Hepatocyte (in vitro differentiated cells): ENCODE results near the gene SBF2. TPM values are rescaled to one million over a fixed set of nuclear protein-coding genes. Genes with fewer than 3 reads are reported as not detected.

Experiments used
- DNase-seq: peaks from one replicate; pipeline ENCODE4 v3.0.0-alpha.2; 2016; ENCODE audit warnings: low spot score
- H2AFZ ChIP-seq: fragments of 200-600 bp; sonication (generic); 2 replicates; pipeline ENCODE4 v1.6.0; 2016; ENCODE audit warnings: antibody characterized with exemption, mild to moderate bottlenecking
- H3K27ac ChIP-seq: fragments of 200-600 bp; sonication (generic); 2 replicates; pipeline ENCODE4 v1.5.1; 2016; ENCODE audit warnings: mild to moderate bottlenecking
- H3K27me3 ChIP-seq: fragments of 200-600 bp; sonication (generic); 2 replicates; pipeline ENCODE4 v1.6.1; 2016
- H3K36me3 ChIP-seq: fragments of 200-600 bp; sonication (generic); replicated peaks from 2 replicates; pipeline ENCODE4 v1.5.1; 2016; ENCODE audit warnings: low read depth; ENCODE audit not compliant: insufficient read depth
- H3K4me1 ChIP-seq: fragments of 200-600 bp; sonication (generic); 2 replicates; pipeline ENCODE4 v1.5.1; 2016; ENCODE audit warnings: mild to moderate bottlenecking, moderate library complexity; ENCODE audit not compliant: insufficient read depth
- H3K4me2 ChIP-seq: fragments of 200-600 bp; sonication (generic); 2 replicates; pipeline ENCODE4 v1.6.0; 2016
- H3K4me3 ChIP-seq: fragments of 200-600 bp; sonication (generic); 2 replicates; pipeline ENCODE4 v1.5.1; 2016; ENCODE audit warnings: mild to moderate bottlenecking
- H3K79me2 ChIP-seq: fragments of 200-600 bp; sonication (generic); 2 replicates; pipeline ENCODE4 v1.6.0; 2017; ENCODE audit warnings: mild to moderate bottlenecking
- H3K9me2 ChIP-seq: fragments of 200-600 bp; sonication (generic); replicated peaks from 2 replicates; pipeline ENCODE4 v1.6.0; 2017; ENCODE audit warnings: mild to moderate bottlenecking; ENCODE audit not compliant: insufficient read depth
- H3K9me3 ChIP-seq: fragments of 200-600 bp; sonication (generic); 2 replicates; pipeline ENCODE4 v1.5.1; 2016; ENCODE audit warnings: low read depth, mild to moderate bottlenecking
- H4K20me1 ChIP-seq: fragments of 200-600 bp; sonication (generic); 2 replicates; pipeline ENCODE4 v1.6.0; 2016; ENCODE audit warnings: mild to moderate bottlenecking; ENCODE audit not compliant: insufficient read depth, poor library complexity, severe bottlenecking
- EZH2 ChIP-seq: fragments of 200-600 bp; sonication (generic); IDR thresholded peaks from 2 replicates; pipeline ENCODE4 v1.6.1; 2016; ENCODE audit warnings: antibody characterized with exemption, mild to moderate bottlenecking, borderline replicate concordance
- EZH2phosphoT487 ChIP-seq: fragments of 200-600 bp; sonication (generic); IDR thresholded peaks from one replicate; pipeline ENCODE4 v1.6.1; 2018; ENCODE audit warnings: antibody characterized with exemption, mild to moderate bottlenecking, low read depth, moderate library complexity; ENCODE audit not compliant: unreplicated experiment, severe bottlenecking
- WGBS: methylation state at CpG from one replicate; pipeline ENCODE4 v1.1.6; 2016; ENCODE audit warnings: low lambda C conversion rate; ENCODE audit errors: missing lambda C conversion rate; 5-methylcytosine and 5-hydroxymethylcytosine counted together
- polyA plus RNA-seq: library from polyadenylated mRNA; unstranded; fragments of >200 nt; fragmentation: Nextera tagmentation; extraction: Ambion mirVana; gene quantifications from 2 replicates; pipeline ENCODE4 v1.2.1, GENCODE V29; 2016
- total RNA-seq: library from RNA; depleted of rRNA; stranded (reverse); fragments of >200 nt; gene quantifications from 2 replicates; pipeline ENCODE4 v1.2.3, GENCODE V29; 2014
- TF ChIP-seq, protein P1 (sequence below): fragments of 200-600 bp; sonication (generic); IDR thresholded peaks from 2 replicates; pipeline ENCODE4 v1.5.1; 2016; ENCODE audit warnings: antibody characterized with exemption, mild to moderate bottlenecking; ENCODE audit not compliant: poor library complexity

SBF2 gene
- total and polyA plus RNA-seq, 2 experiments from 2014 or later, result 25.7 to 83.2 TPM

DNA sequence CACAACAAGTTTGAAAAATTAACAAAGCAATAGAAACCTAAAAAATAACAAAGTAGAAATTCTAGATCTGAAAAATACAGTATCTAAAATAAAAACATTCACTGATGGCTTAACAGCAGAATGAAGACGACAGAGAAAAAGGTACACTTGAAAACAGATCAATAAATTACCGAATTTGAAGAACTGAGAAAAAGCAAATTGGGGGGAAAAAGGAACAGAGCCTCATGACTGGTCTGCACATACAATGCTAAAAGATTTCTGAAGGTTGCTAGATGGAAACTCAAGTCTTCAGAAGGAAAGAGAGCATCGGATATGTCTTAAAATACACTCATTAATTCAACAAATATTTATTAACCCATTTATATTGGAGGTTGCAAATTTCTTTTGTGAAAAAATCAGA lies 71.6 kb downstream of the SBF2 start:
- Histone ChIP-seq H4K20me1 (no peaks in the 10 kb centered on the region), H3K9me3 (no peaks in the 10 kb centered on the region), H3K36me3 (no peaks in the 10 kb centered on the region), H2AFZ (no peak overlapping the region), H3K27ac (no peak overlapping the region), H3K27me3 (no peaks in the 10 kb centered on the region), H3K79me2 (peaks cover 35% of the 10 kb centered on the region), H3K4me2 (no peak overlapping the region), H3K4me3 (no peak overlapping the region), H3K9me2 (no peaks in the 10 kb centered on the region), H3K4me1 (no peaks in the 10 kb centered on the region)
- no peak for DNase-seq
- 90% methylated on average over 3 of the region's 3 CpGs for WGBS
- TF ChIP-seq, protein P1, sequence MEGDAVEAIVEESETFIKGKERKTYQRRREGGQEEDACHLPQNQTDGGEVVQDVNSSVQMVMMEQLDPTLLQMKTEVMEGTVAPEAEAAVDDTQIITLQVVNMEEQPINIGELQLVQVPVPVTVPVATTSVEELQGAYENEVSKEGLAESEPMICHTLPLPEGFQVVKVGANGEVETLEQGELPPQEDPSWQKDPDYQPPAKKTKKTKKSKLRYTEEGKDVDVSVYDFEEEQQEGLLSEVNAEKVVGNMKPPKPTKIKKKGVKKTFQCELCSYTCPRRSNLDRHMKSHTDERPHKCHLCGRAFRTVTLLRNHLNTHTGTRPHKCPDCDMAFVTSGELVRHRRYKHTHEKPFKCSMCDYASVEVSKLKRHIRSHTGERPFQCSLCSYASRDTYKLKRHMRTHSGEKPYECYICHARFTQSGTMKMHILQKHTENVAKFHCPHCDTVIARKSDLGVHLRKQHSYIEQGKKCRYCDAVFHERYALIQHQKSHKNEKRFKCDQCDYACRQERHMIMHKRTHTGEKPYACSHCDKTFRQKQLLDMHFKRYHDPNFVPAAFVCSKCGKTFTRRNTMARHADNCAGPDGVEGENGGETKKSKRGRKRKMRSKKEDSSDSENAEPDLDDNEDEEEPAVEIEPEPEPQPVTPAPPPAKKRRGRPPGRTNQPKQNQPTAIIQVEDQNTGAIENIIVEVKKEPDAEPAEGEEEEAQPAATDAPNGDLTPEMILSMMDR, result no peak
- no peak for TF ChIP-seq EZH2phosphoT487
- no peak for TF ChIP-seq EZH2

GRCh38 chr11:10221342-10221741 lies 72.7 kb downstream of the SBF2 start:
- no peaks in the 10 kb centered on the region for H3K27me3 ChIP-seq
- no peaks in the 10 kb centered on the region for H3K36me3 ChIP-seq
- H3K9me3 ChIP-seq, result no peaks in the 10 kb centered on the region
- no peaks in the 10 kb centered on the region for H3K4me1 ChIP-seq
- no peak overlapping the region for H3K27ac ChIP-seq
- no peak for DNase-seq
- H4K20me1 ChIP-seq, result no peaks in the 10 kb centered on the region
- H2AFZ ChIP-seq, result no peak overlapping the region
- H3K79me2 ChIP-seq, result peaks cover 35% of the 10 kb centered on the region
- no peak overlapping the region for H3K4me2 ChIP-seq
- H3K9me2 ChIP-seq, result no peaks in the 10 kb centered on the region
- TF ChIP-seq, protein P1, result no peak
- no peak for TF ChIP-seq EZH2
- TF ChIP-seq EZH2phosphoT487, result no peak
- WGBS, result 100% methylated on average over 2 of the region's 2 CpGs
- no peak overlapping the region for H3K4me3 ChIP-seq

DNA sequence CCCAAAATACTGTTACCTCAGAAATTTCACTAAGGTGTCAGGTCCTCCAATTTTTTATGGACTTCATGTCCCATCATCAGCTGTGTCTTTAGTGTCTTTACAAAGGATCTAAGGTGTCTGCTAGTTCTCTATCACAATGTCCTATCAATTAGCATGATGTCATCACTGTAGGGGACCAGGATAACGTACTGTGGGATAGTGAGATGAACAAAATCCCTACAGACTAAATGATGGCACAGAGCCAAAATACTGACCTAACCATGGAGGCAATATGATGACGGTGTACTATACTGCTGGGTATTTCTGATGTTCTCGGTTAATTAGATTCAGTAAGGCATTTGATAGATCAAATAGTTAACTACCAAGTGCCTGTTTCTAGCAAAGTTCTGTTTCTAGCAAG lies 82.5 kb downstream of the SBF2 start:
- Histone ChIP-seq H3K9me2 (no peaks in the 10 kb centered on the region), H3K27ac (no peak overlapping the region), H3K4me1 (no peaks in the 10 kb centered on the region), H2AFZ (no peak overlapping the region), H3K9me3 (no peaks in the 10 kb centered on the region), H3K36me3 (no peaks in the 10 kb centered on the region), H4K20me1 (no peaks in the 10 kb centered on the region), H3K4me2 (no peak overlapping the region), H3K4me3 (no peak overlapping the region), H3K27me3 (no peaks in the 10 kb centered on the region), H3K79me2 (peaks cover 37% of the 10 kb centered on the region)
- TF ChIP-seq, protein P1, result no peak
- TF ChIP-seq EZH2, result no peak
- no peak for TF ChIP-seq EZH2phosphoT487
- no peak for DNase-seq
- WGBS, result 94% methylated on average over 3 of the region's 3 CpGs

DNA sequence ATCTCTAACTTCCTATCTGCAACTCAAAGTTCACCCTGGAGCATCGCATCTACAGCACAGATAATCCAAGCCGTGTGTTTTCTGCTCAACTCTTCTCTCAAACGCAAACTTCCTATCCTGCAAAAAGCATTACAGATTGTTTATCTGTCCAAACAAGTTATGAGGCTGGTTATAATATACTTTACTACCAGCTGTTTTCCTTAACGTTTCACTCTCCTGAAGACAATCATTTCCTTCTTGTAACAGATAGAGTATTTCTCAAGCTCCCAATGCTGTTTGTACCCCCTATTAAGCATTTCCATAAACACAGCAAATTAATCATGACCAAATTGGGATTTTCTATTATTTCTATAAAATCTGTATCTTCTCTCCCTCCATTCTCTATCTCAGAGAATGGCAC lies 84.7 kb downstream of the SBF2 start:
- 47% methylated on average over 4 of the region's 4 CpGs for WGBS
- H3K9me2 ChIP-seq, result no peaks in the 10 kb centered on the region
- H3K36me3 ChIP-seq, result no peaks in the 10 kb centered on the region
- H3K79me2 ChIP-seq, result peaks cover 43% of the 10 kb centered on the region
- no peak for DNase-seq
- H3K9me3 ChIP-seq, result no peaks in the 10 kb centered on the region
- no peak overlapping the region for H3K4me3 ChIP-seq
- no peak overlapping the region for H3K4me2 ChIP-seq
- no peaks in the 10 kb centered on the region for H3K27me3 ChIP-seq
- TF ChIP-seq, protein P1, result no peak
- TF ChIP-seq EZH2 (no peak), EZH2phosphoT487 (no peak)
- no peak overlapping the region for H3K27ac ChIP-seq
- no peaks in the 10 kb centered on the region for H3K4me1 ChIP-seq
- H4K20me1 ChIP-seq, result no peaks in the 10 kb centered on the region
- no peak overlapping the region for H2AFZ ChIP-seq
